ENCODE data around the gene ME2.
"Not testable (repeated sequence)": the region's sequence is repeated elsewhere in the genome, so short reads cannot be mapped to it uniquely, and the experiment has no call there.

ME2 gene

DNA sequence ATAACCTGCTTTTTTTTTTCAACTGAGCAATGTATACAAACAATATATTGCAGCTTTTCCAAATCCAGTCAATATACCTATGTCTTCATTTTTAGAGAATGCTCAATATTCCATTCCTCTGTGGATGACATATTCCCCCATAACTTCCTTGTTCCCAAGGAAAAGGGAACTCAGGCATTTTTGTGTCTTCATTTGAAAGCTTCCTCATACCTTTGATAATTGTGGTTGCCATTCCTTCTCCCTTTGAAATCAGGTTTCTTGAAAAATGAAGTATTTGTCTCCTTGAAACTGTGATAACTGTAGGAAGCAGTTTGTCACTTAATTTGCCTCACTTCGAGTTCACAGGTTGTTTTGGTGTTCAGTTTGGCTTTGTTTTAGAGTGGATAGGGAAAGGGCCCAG is 102.5 kb downstream of the ME2 start:
- peak; percentile 9 for DNase-seq

DNA sequence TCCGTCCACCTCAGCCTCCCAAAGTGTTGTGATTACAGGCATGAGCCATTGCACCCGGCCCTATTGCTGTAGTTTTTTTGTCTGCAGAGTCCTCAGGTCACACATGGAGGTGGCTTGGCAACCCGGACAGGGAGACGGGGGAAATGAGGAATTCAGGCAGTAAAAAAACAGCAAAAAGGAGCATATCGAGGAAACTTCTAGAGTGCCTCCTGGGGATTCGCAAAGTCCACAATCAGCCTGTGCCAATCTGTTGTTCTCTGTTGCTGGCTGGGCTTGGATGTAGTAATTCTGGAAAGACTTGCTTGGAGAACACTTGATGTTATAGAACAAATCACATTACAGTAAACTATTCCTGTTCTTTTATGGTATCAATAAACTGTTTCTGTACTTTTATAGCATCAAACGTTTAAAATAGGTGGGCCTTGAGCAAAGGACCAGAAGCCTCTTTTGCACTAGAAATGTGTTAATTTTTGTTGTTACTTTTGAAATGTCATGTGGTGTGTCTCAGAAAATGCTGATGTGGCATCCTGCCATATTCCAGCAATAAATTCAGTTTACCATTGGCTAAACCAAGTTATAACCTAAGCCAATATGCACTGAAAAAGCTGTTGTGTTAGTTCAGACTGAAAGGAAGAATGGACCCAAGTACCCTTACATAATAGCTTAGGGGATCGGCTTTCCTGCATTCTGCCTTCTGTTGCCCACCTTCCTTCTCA is 103.3 kb downstream of the ME2 start:
- no peak for DNase-seq

DNA sequence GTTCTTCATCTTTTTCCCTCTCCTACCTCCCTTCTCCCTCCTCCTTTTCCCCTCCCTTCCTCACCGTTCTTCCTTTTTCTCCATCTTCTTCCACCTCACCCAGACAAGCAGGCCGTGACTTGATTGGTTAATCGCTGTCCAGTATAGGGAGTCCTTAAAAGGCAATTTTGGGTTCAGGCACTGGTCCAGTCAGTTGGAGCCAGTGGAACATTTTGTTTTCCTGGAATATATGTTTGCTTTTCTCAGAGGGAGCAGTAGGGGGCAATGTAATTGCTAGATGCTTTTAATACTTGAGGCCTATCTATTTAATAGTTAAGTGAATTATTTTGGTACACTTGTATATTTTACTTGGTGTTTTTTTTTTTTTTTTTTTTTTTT is 103.9 kb downstream of the ME2 start:
- DNase-seq = no peak

DNA sequence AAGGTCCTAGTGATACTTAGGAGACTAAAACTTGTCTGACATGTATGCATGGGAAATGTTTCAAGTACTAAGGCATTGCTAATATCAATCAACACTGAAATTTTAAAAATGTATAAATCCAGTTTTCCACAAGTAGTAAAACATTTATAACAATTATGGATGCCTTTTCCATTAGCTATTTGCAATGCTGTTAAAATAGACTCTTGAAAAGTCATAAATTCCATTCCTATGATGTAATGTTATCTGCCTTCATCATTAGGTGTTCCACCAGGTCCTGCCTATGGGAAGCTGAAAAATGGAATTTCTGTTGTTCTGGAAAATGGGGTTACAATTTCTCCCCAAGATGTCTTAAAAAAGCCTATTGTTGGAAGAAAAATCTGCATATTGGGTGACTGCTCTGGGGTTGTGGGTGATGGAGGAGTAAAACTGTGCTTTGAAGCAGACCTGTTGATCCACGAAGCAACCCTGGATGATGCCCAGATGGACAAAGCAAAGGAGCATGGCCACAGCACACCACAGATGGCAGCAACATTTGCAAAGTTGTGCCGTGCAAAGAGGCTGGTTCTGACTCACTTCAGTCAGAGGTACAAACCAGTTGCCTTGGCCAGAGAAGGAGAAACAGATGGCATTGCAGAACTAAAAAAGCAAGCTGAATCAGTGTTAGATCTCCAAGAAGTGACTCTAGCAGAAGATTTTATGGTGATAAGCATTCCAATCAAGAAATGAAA is 107.6 kb downstream of the ME2 start:
- peak; percentile 54 for DNase-seq

DNA sequence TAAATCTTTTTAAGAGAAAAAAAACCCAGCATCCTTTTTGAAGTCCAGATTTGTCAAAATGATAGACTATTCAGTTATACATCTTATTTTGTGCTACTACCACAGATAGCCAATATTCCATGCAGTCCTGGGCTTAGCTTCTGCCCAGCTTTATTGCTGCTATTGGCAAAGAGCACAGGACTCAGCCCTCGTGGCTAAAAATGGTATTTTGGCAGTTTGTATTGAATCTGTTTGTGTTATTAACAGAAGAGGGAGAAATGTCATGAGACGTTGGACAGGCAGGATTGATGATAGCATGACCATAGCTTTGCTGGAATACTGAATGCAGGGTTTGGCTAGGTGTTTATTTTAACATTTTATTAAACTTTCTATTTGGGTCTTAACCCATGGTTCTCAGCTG is 108.3 kb downstream of the ME2 start:
- no peak for DNase-seq

DNA sequence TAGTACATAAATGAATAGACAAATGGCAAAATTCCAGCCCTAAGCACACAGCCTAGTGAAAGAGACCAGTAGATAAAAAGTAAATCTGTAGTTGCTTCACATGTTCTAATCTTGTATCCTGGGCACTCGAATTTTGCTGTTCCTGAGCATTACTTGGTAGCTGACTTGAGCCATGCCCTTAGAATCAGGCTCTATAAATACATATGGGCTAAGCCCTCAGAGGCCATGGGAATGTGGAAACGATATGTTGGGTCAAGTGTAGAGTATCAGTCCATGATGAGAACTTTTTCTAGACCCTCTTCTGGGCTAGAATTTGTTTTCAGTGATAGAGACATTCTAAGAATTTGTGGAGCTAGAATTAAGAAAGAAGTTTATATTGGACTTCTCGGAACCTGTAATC is 110.8 kb downstream of the ME2 start:
- DNase-seq = no peak

DNA sequence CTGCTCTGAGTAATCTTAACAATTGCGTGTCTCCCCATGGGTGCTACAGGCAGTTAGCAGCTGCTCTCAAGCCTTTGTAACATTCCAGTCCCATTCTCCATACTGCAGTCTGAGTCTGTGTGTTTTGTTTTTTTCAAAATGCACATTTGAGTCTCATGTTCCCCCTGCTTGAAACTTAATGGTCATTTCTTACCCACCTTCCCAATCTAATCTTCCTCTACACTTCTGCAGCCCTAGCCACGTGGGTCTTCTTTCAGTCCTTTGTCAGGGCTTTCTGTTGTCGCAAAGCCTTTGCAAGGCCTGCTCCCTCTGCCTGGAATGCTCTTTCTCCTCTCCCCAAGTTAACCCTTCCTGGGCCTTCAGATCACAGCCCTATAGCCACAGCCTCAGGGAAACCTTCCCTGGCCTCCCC is 113.4 kb downstream of the ME2 start:
- peak; percentile 13 for DNase-seq

DNA sequence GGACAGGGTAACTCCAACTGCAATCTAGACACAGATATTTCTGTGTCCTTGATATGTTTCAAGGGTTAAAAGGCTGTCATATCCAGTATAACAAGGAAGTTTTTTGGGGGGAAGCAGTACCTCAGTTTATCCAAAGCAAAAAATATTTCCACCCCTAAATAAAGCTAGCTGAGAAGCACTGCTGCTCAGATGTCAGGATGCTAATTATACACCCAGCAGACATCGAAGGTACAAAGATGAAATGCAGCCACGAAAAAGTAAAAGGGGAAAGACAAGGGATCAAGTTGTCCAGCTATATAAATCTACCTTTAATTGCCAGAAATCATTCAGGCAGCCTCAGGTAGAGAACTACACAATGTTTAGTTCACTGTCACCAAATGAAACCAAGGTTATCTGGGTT is 115.1 kb downstream of the ME2 start:
- DNase-seq = no peak

DNA sequence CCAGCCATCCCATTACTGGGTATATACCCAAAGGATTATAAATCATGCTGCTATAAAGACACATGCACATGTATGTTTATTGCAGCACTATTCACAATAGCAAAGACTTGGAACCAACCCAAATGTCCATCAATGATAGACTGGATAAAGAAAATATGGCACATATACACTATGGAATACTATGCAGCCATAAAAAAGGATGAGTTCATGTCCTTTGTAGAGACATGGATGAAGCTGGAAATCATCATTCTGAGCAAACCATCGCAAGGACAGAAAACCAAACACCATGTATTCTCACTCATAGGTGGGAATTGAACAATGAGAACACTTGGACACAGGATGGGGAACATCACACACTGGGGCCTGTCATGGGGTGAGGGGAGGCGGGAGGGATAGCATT is 124.3 kb downstream of the ME2 start:
- DNase-seq = not testable (repeated sequence)

Measured in fibroblast of upper back skin (primary cell).